ENCODE data around the gene UQCC5. TPM values are rescaled to one million over a fixed set of nuclear protein-coding genes. Genes with fewer than 3 reads are reported as not detected.

The UQCC5 gene
- polyA plus RNA-seq, 1 donor (not counting 4 experiments of a cell fraction or from before 2014, with no cell fraction given): 20.0 TPM

- no peak for TF ChIP-seq CTCF (optimal IDR thresholded peaks at IDR 0.05 in 1 of 3, IDR thresholded peaks at IDR 0.05 in 1 of 3, conservative IDR thresholded peaks at IDR 0.05 in 1 of 3; ENCODE audit: extremely low read depth in 1 of 3, insufficient read depth in 2 of 3, low read length in 3 of 3)
- no peak for TF ChIP-seq EZH2 (IDR thresholded peaks at IDR 0.05; ENCODE audit: low read length)
- H4K20me1 ChIP-seq (ENCODE audit: control insufficient read depth, extremely low read depth, insufficient read depth, low read length): peaks cover 3% of the 10 kb centered on the region
- H3K9me1 ChIP-seq (ENCODE audit: control insufficient read depth, extremely low read depth, insufficient read depth, low read length): peaks cover 3% of the 10 kb centered on the region
- no peak overlapping the region for H3K27ac ChIP-seq (ENCODE audit: control insufficient read depth, insufficient read depth, low read length)
- DNase-seq (ENCODE audit: low read depth, low spot score) (no peak), FAIRE-seq (no peak)
- no peak overlapping the region for H3K4me2 ChIP-seq (ENCODE audit: control insufficient read depth, extremely low read depth, insufficient read depth, low read depth, low read length)
- no peak overlapping the region for H2AFZ ChIP-seq (ENCODE audit: control insufficient read depth, low read length)
- H3K36me3 ChIP-seq (ENCODE audit: control insufficient read depth in 2 of 2, extremely low read depth in 1 of 2, insufficient read depth in 2 of 2, low read length in 2 of 2): peaks cover 4% of the 10 kb centered on the region in 2 experiments
- H3K9ac ChIP-seq (ENCODE audit: control insufficient read depth, extremely low read depth, insufficient read depth, low read length): no peak overlapping the region
- dilution Hi-C loops (cut with MboI; ENCODE audit: extremely low pct_ligation_motif_present, low sequenced_read_pairs): no loop called here
- H3K4me1 ChIP-seq (ENCODE audit: control insufficient read depth, extremely low read depth, insufficient read depth, low read length): peaks cover 20% of the 10 kb centered on the region
- H3K79me2 ChIP-seq (ENCODE audit: control insufficient read depth, insufficient read depth, low read length): no peaks in the 10 kb centered on the region
- peaks cover 5% of the 10 kb centered on the region for H3K27me3 ChIP-seq (ENCODE audit: control insufficient read depth, extremely low read depth, insufficient read depth, low read length)
- no peaks in the 10 kb centered on the region for H3K9me3 ChIP-seq (ENCODE audit: control insufficient read depth, low read depth, low read length)
- H3K4me3 ChIP-seq (ENCODE audit: control insufficient read depth in 2 of 3, extremely low read depth in 1 of 3, insufficient read depth in 2 of 3, low read depth in 1 of 3, low read length in 3 of 3): no peak overlapping the region
These were observed 14.9 kb upstream of the UQCC5 start for GRCh38 chr3:52521488-52521824.

- Histone ChIP-seq H3K36me3 (ENCODE audit: control insufficient read depth in 2 of 2, extremely low read depth in 1 of 2, insufficient read depth in 2 of 2, low read length in 2 of 2) (peaks cover 4 to 6% of the 10 kb centered on the region in 2 experiments), H3K4me1 (ENCODE audit: control insufficient read depth, extremely low read depth, insufficient read depth, low read length) (peaks cover 20% of the 10 kb centered on the region), H3K27me3 (ENCODE audit: control insufficient read depth, extremely low read depth, insufficient read depth, low read length) (peaks cover 5% of the 10 kb centered on the region), H3K9me1 (ENCODE audit: control insufficient read depth, extremely low read depth, insufficient read depth, low read length) (peaks cover 3% of the 10 kb centered on the region), H3K4me2 (ENCODE audit: control insufficient read depth, extremely low read depth, insufficient read depth, low read depth, low read length) (no peak overlapping the region), H3K4me3 (ENCODE audit: control insufficient read depth in 2 of 3, extremely low read depth in 1 of 3, insufficient read depth in 2 of 3, low read depth in 1 of 3, low read length in 3 of 3) (no peak overlapping the region), H3K79me2 (ENCODE audit: control insufficient read depth, insufficient read depth, low read length) (no peaks in the 10 kb centered on the region), H4K20me1 (ENCODE audit: control insufficient read depth, extremely low read depth, insufficient read depth, low read length) (peaks cover 3% of the 10 kb centered on the region), H3K27ac (ENCODE audit: control insufficient read depth, insufficient read depth, low read length) (no peak overlapping the region), H3K9ac (ENCODE audit: control insufficient read depth, extremely low read depth, insufficient read depth, low read length) (no peak overlapping the region), H3K9me3 (ENCODE audit: control insufficient read depth, low read depth, low read length) (no peaks in the 10 kb centered on the region), H2AFZ (ENCODE audit: control insufficient read depth, low read length) (no peak overlapping the region)
- DNase-seq (ENCODE audit: low read depth, low spot score): no peak
- FAIRE-seq: no peak
- dilution Hi-C loops (cut with MboI; ENCODE audit: extremely low pct_ligation_motif_present, low sequenced_read_pairs): no loop called here
- TF ChIP-seq EZH2 (IDR thresholded peaks at IDR 0.05; ENCODE audit: low read length): no peak
- TF ChIP-seq CTCF (optimal IDR thresholded peaks at IDR 0.05 in 1 of 3, IDR thresholded peaks at IDR 0.05 in 1 of 3, conservative IDR thresholded peaks at IDR 0.05 in 1 of 3; ENCODE audit: extremely low read depth in 1 of 3, insufficient read depth in 2 of 3, low read length in 3 of 3): no peak
These were observed 14.3 kb upstream of the UQCC5 start for GRCh38 chr3:52521881-52522650.
